Vagina (tissue), 2 donors: ENCODE results near the gene TOR1AIP1. TPM values are rescaled to one million over a fixed set of nuclear protein-coding genes. Genes with fewer than 3 reads are reported as not detected.

Experiments used
- DNase-seq, 2 donors: peaks; one replicate each; pipeline ENCODE4 v3.0.0-alpha.2; 2017; ENCODE audit errors: extremely low spot score in 2 of 2
- H3K27ac ChIP-seq: fragments of 200-600 bp; sonication (generic); one replicate; pipeline ENCODE4 v1.5.1; 2019
- H3K27me3 ChIP-seq: fragments of 200-600 bp; sonication (generic); one replicate; pipeline ENCODE4 v1.5.1; 2019
- H3K36me3 ChIP-seq, 2 donors: fragments of 200-600 bp; sonication (generic); one replicate each; pipeline ENCODE4 v1.5.1; 2017 to 2019
- H3K4me1 ChIP-seq: fragments of 200-600 bp; sonication (generic); one replicate; pipeline ENCODE4 v1.5.1; 2019
- H3K4me3 ChIP-seq, 2 donors: fragments of 200-600 bp; sonication (generic); 1 replicate in 1 of 2; 2 replicates in 1 of 2; pipeline ENCODE4 v1.5.1; 2016 to 2019
- H3K9me3 ChIP-seq: fragments of 200-600 bp; sonication (generic); one replicate; pipeline ENCODE4 v1.5.1; 2019
- CTCF ChIP-seq, 3 experiments: fragments of 450-650 bp in 2 of 3; fragments of 200-600 bp in 1 of 3; sonication (generic) in 1 of 3; IDR thresholded peaks; one replicate each; pipeline ENCODE4 v1.5.1; 2017 to 2019; ENCODE audit warnings: antibody characterized with exemption in 3 of 3, mild to moderate bottlenecking in 2 of 3, moderate library complexity in 2 of 3
- POLR2A ChIP-seq, 2 donors: fragments of 450-650 bp; IDR thresholded peaks; one replicate each; pipeline ENCODE4 v1.6.1; 2017; ENCODE audit warnings: antibody characterized with exemption in 2 of 2, mild to moderate bottlenecking in 2 of 2, moderate library complexity in 2 of 2
- POLR2AphosphoS5 ChIP-seq, 2 donors: sonication (generic); formaldehyde crosslinking; IDR thresholded peaks; one replicate each; pipeline ENCODE4 v1.9.0; 2017; ENCODE audit warnings: antibody characterized with exemption in 2 of 2, mild to moderate bottlenecking in 2 of 2, low read depth in 1 of 2; ENCODE audit not compliant: insufficient read depth in 1 of 2
- intact Hi-C: fragments of 100-400 bp; cut with DNase I; formaldehyde crosslinking; loops from one replicate; pipeline ENCODE4 v1.15.1; 2023
- total RNA-seq: library from RNA; depleted of rRNA; stranded (reverse); fragments of >200 nt; gene quantifications from one replicate; pipeline ENCODE4 v1.2.3, GENCODE V29; 2016

The TOR1AIP1 gene
- total RNA-seq, 1 donor from 2014 or later, result 45.9 TPM

- TF ChIP-seq POLR2A (IDR thresholded peaks at IDR 0.05) (no peak), CTCF (IDR thresholded peaks at IDR 0.05) (no peak), POLR2AphosphoS5 (IDR thresholded peaks at IDR 0.05; ENCODE audit: insufficient read depth in 1 of 2, low read depth in 1 of 2) (no peak)
- Histone ChIP-seq H3K9me3 (no peaks in the 10 kb centered on the region), H3K36me3 (peaks cover 0 to 63% of the 10 kb centered on the region in 2 donors), H3K4me1 (no peaks in the 10 kb centered on the region), H3K27me3 (no peaks in the 10 kb centered on the region), H3K27ac (no peak overlapping the region), H3K4me3 (no peak overlapping the region)
- intact Hi-C loops, result no loop called here
- DNase-seq, result no peak
Observed at GRCh38 chr1:179911812-179912211, 29.7 kb downstream of the TOR1AIP1 start.

- Histone ChIP-seq H3K4me1 (no peaks in the 10 kb centered on the region), H3K36me3 (peaks cover 0 to 46% of the 10 kb centered on the region in 2 donors), H3K27me3 (no peaks in the 10 kb centered on the region), H3K4me3 (no peak overlapping the region), H3K27ac (no peak overlapping the region), H3K9me3 (no peaks in the 10 kb centered on the region)
- no peak for DNase-seq
- intact Hi-C loops, result no loop called here
- no peak for TF ChIP-seq POLR2AphosphoS5 (IDR thresholded peaks at IDR 0.05; ENCODE audit: insufficient read depth in 1 of 2, low read depth in 1 of 2)
- TF ChIP-seq CTCF (IDR thresholded peaks at IDR 0.05), result no peak
- no peak for TF ChIP-seq POLR2A (IDR thresholded peaks at IDR 0.05)
Observed at GRCh38 chr1:179917601-179918429, 35.7 kb downstream of the TOR1AIP1 start.

GRCh38 chr1:179921472-179921871, 39.4 kb downstream of the TOR1AIP1 start:
- Histone ChIP-seq H3K4me1 (no peaks in the 10 kb centered on the region), H3K9me3 (no peaks in the 10 kb centered on the region), H3K27me3 (no peaks in the 10 kb centered on the region), H3K4me3 (no peak overlapping the region), H3K27ac (no peak overlapping the region), H3K36me3 (peaks cover 0 to 20% of the 10 kb centered on the region in 2 donors)
- no peak for TF ChIP-seq POLR2AphosphoS5 (IDR thresholded peaks at IDR 0.05; ENCODE audit: insufficient read depth in 1 of 2, low read depth in 1 of 2)
- no peak for TF ChIP-seq POLR2A (IDR thresholded peaks at IDR 0.05)
- no peak for TF ChIP-seq CTCF (IDR thresholded peaks at IDR 0.05)
- no peak for DNase-seq
- intact Hi-C loops, result no loop called here

- Histone ChIP-seq H3K27me3 (no peaks in the 10 kb centered on the region), H3K36me3 (peaks cover 0 to 14% of the 10 kb centered on the region in 2 donors), H3K4me3 (no peak overlapping the region), H3K4me1 (no peaks in the 10 kb centered on the region), H3K27ac (no peak overlapping the region), H3K9me3 (no peaks in the 10 kb centered on the region)
- no peak for DNase-seq
- intact Hi-C loops, result no loop called here
- TF ChIP-seq CTCF (IDR thresholded peaks at IDR 0.05), result no peak
- no peak for TF ChIP-seq POLR2AphosphoS5 (IDR thresholded peaks at IDR 0.05; ENCODE audit: insufficient read depth in 1 of 2, low read depth in 1 of 2)
- TF ChIP-seq POLR2A (IDR thresholded peaks at IDR 0.05), result no peak
Observed at GRCh38 chr1:179921981-179922872, 40.1 kb downstream of the TOR1AIP1 start.
